GM12892 (cell line): Measurements from ENCODE around the gene MID1.

ENCODE experiments used
- DNase-seq: peaks from one replicate; pipeline ENCODE4 v3.0.0; 2011; ENCODE audit not compliant: insufficient read length
- FAIRE-seq: peaks from 2 replicates; lab custom pipeline; 2011; peaks lifted over from hg19 to GRCh38; lab: Jason Lieb, UNC
- POLR2A ChIP-seq: IDR thresholded peaks from 2 replicates; pipeline ENCODE4 v1.6.1; 2011; ENCODE audit warnings: low read depth, low read length, control low read depth
- POLR2AphosphoS5 ChIP-seq: IDR thresholded peaks from 2 replicates; pipeline ENCODE4 v1.6.1; 2011; ENCODE audit warnings: low read depth, low read length, control low read depth
- TAF1 ChIP-seq: IDR thresholded peaks from 2 replicates; pipeline ENCODE4 v1.6.1; 2011; ENCODE audit warnings: low read depth, mild to moderate bottlenecking, control low read depth, low read length, borderline replicate concordance

The MID1 gene

GRCh38 chrX:10441464-10441863 is 178.9 kb downstream of the MID1 start:
- FAIRE-seq (no peak), DNase-seq (no peak)
- no peak for TF ChIP-seq TAF1
- TF ChIP-seq POLR2AphosphoS5, result no peak
- TF ChIP-seq POLR2A, result no peak

- no peak for DNase-seq
- FAIRE-seq, result no peak
- TF ChIP-seq POLR2AphosphoS5 (no peak), TAF1 (no peak), POLR2A (no peak)
Measured at GRCh38 chrX:10433296-10433965, 187.0 kb downstream of the MID1 start.

GRCh38 chrX:10429908-10430307 is 190.5 kb downstream of the MID1 start:
- no peak for DNase-seq
- no peak for TF ChIP-seq TAF1
- no peak for TF ChIP-seq POLR2A
- no peak for TF ChIP-seq POLR2AphosphoS5
- no peak for FAIRE-seq

GRCh38 chrX:10427249-10427648 is 193.1 kb downstream of the MID1 start:
- no peak for TF ChIP-seq POLR2AphosphoS5
- no peak for TF ChIP-seq POLR2A
- no peak for TF ChIP-seq TAF1
- no peak for DNase-seq
- no peak for FAIRE-seq

- TF ChIP-seq TAF1, result no peak
- no peak for TF ChIP-seq POLR2AphosphoS5
- TF ChIP-seq POLR2A, result no peak
- DNase-seq (no peak), FAIRE-seq (no peak)
Measured at GRCh38 chrX:10423716-10424115, 196.7 kb downstream of the MID1 start.

- no peak for TF ChIP-seq TAF1
- TF ChIP-seq POLR2A, result no peak
- no peak for TF ChIP-seq POLR2AphosphoS5
- DNase-seq (no peak), FAIRE-seq (no peak)
Measured at GRCh38 chrX:10420134-10420533, 200.3 kb downstream of the MID1 start.

GRCh38 chrX:10416424-10416823 is 204.0 kb downstream of the MID1 start:
- FAIRE-seq, result no peak
- TF ChIP-seq POLR2A (no peak), TAF1 (no peak), POLR2AphosphoS5 (no peak)
- DNase-seq, result no peak

- no peak for DNase-seq
- FAIRE-seq, result no peak
- TF ChIP-seq POLR2AphosphoS5 (no peak), POLR2A (no peak), TAF1 (no peak)
Measured at GRCh38 chrX:10415306-10416001, 204.9 kb downstream of the MID1 start.

- no peak for DNase-seq
- no peak for TF ChIP-seq POLR2A
- TF ChIP-seq TAF1, result no peak
- no peak for TF ChIP-seq POLR2AphosphoS5
- no peak for FAIRE-seq
Measured at GRCh38 chrX:10414862-10415261, 205.5 kb downstream of the MID1 start.

GRCh38 chrX:10414156-10414824 is 206.1 kb downstream of the MID1 start:
- no peak for TF ChIP-seq POLR2A
- no peak for TF ChIP-seq POLR2AphosphoS5
- TF ChIP-seq TAF1, result no peak
- FAIRE-seq, result no peak
- DNase-seq, result no peak

- DNase-seq (no peak), FAIRE-seq (no peak)
- TF ChIP-seq POLR2A (no peak), TAF1 (no peak), POLR2AphosphoS5 (no peak)
Measured at GRCh38 chrX:10404436-10404835, 215.9 kb downstream of the MID1 start.
